GM23338 (cell line): ENCODE results near the gene GRK3. TPM values are rescaled to one million over a fixed set of nuclear protein-coding genes. Genes with fewer than 3 reads are reported as not detected.
"Not testable (repeated sequence)": the region's sequence is repeated elsewhere in the genome, so short reads cannot be mapped to it uniquely, and the experiment has no call there.

Experiments used
- ATAC-seq: fragments of 200-7000 bp; cut with Tn5 transposase; 3 replicates; pipeline ENCODE4 v1.9.1; 2020
- DNase-seq: peaks from one replicate; pipeline ENCODE4 v3.0.0-alpha.2; 2015; ENCODE audit warnings: low spot score
- H2AFZ ChIP-seq: fragments of 200-600 bp; sonication (generic); 2 replicates; pipeline ENCODE4 v1.8.0; 2016; ENCODE audit warnings: antibody characterized with exemption, mild to moderate bottlenecking, moderate library complexity
- H3F3A ChIP-seq: fragments of 200-600 bp; sonication (generic); replicated peaks from 2 replicates; pipeline ENCODE4 v1.8.0; 2017; ENCODE audit warnings: antibody characterized with exemption, mixed run types, low read depth
- H3K27ac ChIP-seq: fragments of 200-600 bp; sonication (generic); 2 replicates; pipeline ENCODE4 v1.6.1; 2016; ENCODE audit warnings: low read depth
- H3K27me3 ChIP-seq: fragments of 200-600 bp; sonication (generic); 2 replicates; pipeline ENCODE4 v1.8.0; 2016; ENCODE audit warnings: mild to moderate bottlenecking, mixed run types, moderate library complexity; ENCODE audit not compliant: insufficient read depth
- H3K36me3 ChIP-seq: fragments of 200-600 bp; sonication (generic); 2 replicates; pipeline ENCODE4 v1.8.0; 2016; ENCODE audit warnings: mild to moderate bottlenecking; ENCODE audit not compliant: insufficient read depth
- H3K4me1 ChIP-seq: fragments of 200-600 bp; sonication (generic); 2 replicates; pipeline ENCODE4 v1.8.0; 2016; ENCODE audit warnings: mild to moderate bottlenecking, moderate library complexity; ENCODE audit not compliant: insufficient read depth
- H3K4me2 ChIP-seq: fragments of 200-600 bp; sonication (generic); 2 replicates; pipeline ENCODE4 v1.7.1; 2017; ENCODE audit warnings: mixed run types
- H3K4me3 ChIP-seq: fragments of 200-600 bp; sonication (generic); 2 replicates; pipeline ENCODE4 v1.6.1; 2016; ENCODE audit warnings: mixed run types
- H3K79me2 ChIP-seq: fragments of 200-600 bp; sonication (generic); replicated peaks from 2 replicates; pipeline ENCODE4 v1.8.0; 2017; ENCODE audit warnings: mild to moderate bottlenecking; ENCODE audit not compliant: insufficient read depth
- H3K9me2 ChIP-seq: fragments of 200-600 bp; sonication (generic); 2 replicates; pipeline ENCODE4 v1.8.0; 2017; ENCODE audit not compliant: insufficient read depth
- H4K20me1 ChIP-seq: fragments of 200-600 bp; sonication (generic); replicated peaks from 2 replicates; pipeline ENCODE4 v1.8.0; 2017; ENCODE audit warnings: mild to moderate bottlenecking; ENCODE audit not compliant: insufficient read depth
- H3K27ac Mint-ChIP-seq: 2 replicates; pipeline ENCODE4 v1.8.0; 2020; ENCODE audit warnings: inconsistent platforms, mild to moderate bottlenecking, moderate library complexity, mixed read lengths
- H3K27me3 Mint-ChIP-seq: 3 replicates; pipeline ENCODE4 v1.8.0; 2022; ENCODE audit warnings: low read depth, mild to moderate bottlenecking, moderate library complexity, mixed read lengths, inconsistent platforms; ENCODE audit not compliant: insufficient read depth, poor library complexity
- H3K36me3 Mint-ChIP-seq: 3 replicates; pipeline ENCODE4 v1.8.0; 2021; ENCODE audit warnings: low read depth, mild to moderate bottlenecking, inconsistent platforms, moderate library complexity, mixed read lengths
- H3K4me1 Mint-ChIP-seq: 3 replicates; pipeline ENCODE4 v1.8.0; 2020; ENCODE audit warnings: mild to moderate bottlenecking, inconsistent platforms, mixed read lengths
- H3K4me3 Mint-ChIP-seq: 3 replicates; pipeline ENCODE4 v1.8.0; 2021; ENCODE audit warnings: moderate library complexity, mild to moderate bottlenecking, inconsistent platforms, mixed read lengths
- H3K9me3 Mint-ChIP-seq: 3 replicates; pipeline ENCODE4 v1.8.0; 2020; ENCODE audit warnings: moderate library complexity, mild to moderate bottlenecking, inconsistent platforms, mixed read lengths
- CTCF ChIP-seq, 2 experiments: fragments of 200-600 bp in 1 of 2; sonication (generic) in 1 of 2; conservative IDR thresholded peaks; 2 replicates each; pipeline versions ENCODE4 v1.5.1 to v1.6.1; 2016 to 2017; ENCODE audit warnings: antibody characterized with exemption in 2 of 2, low read depth in 2 of 2, mild to moderate bottlenecking in 2 of 2, moderate library complexity in 1 of 2
- polyA plus RNA-seq: library from polyadenylated mRNA; unstranded; fragments of >200 nt; fragmentation: Nextera tagmentation; extraction: Ambion mirVana; gene quantifications from 2 replicates; pipeline ENCODE4 v1.2.1, GENCODE V29; 2016
- total RNA-seq: library from RNA; depleted of rRNA; stranded (reverse); fragments of >200 nt; shearing (Covaris generic); gene quantifications from 2 replicates; pipeline ENCODE4 v1.2.3, GENCODE V29; 2014
- TF ChIP-seq, protein P1 (sequence below): IDR thresholded peaks from 2 replicates; pipeline ENCODE4 v1.6.1; 2016; ENCODE audit warnings: antibody characterized with exemption

The GRK3 gene
- total and polyA plus RNA-seq, 2 experiments from 2014 or later, result 6.0 to 25.3 TPM

- H3K27ac ChIP-seq, H3K36me3 Mint-ChIP-seq, H3K4me3 Mint-ChIP-seq, ATAC-seq, H3K9me2 ChIP-seq, H3K36me3 ChIP-seq, H3K27ac Mint-ChIP-seq, H3K4me1 ChIP-seq, H3K9me3 Mint-ChIP-seq, H3K4me2 ChIP-seq, H3K79me2 ChIP-seq, DNase-seq, H3F3A ChIP-seq, H3K4me3 ChIP-seq, H4K20me1 ChIP-seq, H2AFZ ChIP-seq: not testable (repeated sequence)
- peaks cover 15% of the 10 kb centered on the region for H3K27me3 Mint-ChIP-seq
- peaks cover 12% of the 10 kb centered on the region for H3K4me1 Mint-ChIP-seq
- peaks cover 17% of the 10 kb centered on the region for H3K27me3 ChIP-seq
Measured at GRCh38 chr22:25561182-25561581, 3.3 kb upstream of the GRK3 start.

DNA sequence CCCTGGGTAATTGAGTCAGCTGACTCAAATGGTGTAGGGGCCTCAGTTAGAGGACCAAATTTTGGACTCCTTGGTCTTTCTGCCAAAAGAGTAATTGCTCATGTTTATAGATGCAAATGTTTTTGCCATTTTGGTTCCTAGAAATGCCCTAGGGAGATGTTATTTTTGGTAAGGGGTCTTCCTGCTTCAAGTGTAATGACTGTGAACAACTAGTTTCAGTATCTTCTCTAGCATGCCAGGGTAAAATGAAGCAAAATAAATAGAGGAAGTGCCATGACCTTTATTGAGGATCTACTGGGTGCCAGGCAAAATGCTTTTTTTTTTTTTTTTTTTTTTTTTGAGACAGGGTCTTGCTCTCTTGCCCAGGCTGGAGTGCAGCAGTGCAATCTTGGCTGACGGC, 2.5 kb upstream of the GRK3 start:
- ATAC-seq, H3K36me3 Mint-ChIP-seq: not testable (repeated sequence)

GRCh38 chr22:25562966-25563760, 1.3 kb upstream of the GRK3 start:
- Histone ChIP-seq H3K4me3 (peak overlapping the region; percentile 96), H3K27me3 (peaks cover 17% of the 10 kb centered on the region), H3K4me2 (peak overlapping the region; percentile 97), H2AFZ (peak overlapping the region; percentile 94), H3K4me1 (peaks cover 26% of the 10 kb centered on the region), H3K79me2 (peaks cover 27% of the 10 kb centered on the region)
- not testable (repeated sequence) for H3K9me2 ChIP-seq, H3K9me3 Mint-ChIP-seq, H3K27ac ChIP-seq, H3F3A ChIP-seq, DNase-seq, H3K36me3 ChIP-seq, H3K27ac Mint-ChIP-seq, H4K20me1 ChIP-seq, H3K36me3 Mint-ChIP-seq
- H3K4me3 Mint-ChIP-seq, result peak overlapping the region; percentile 81
- H3K27me3 Mint-ChIP-seq, result peaks cover 15% of the 10 kb centered on the region
- ATAC-seq, result peak; percentile 6; the same call in 2 of the 3 replicates
- H3K4me1 Mint-ChIP-seq, result peaks cover 32% of the 10 kb centered on the region

More for the DNA sequence above, 2.5 kb upstream of the GRK3 start:
- H2AFZ ChIP-seq, H3F3A ChIP-seq, H3K4me3 Mint-ChIP-seq, H3K9me2 ChIP-seq, DNase-seq, H3K9me3 Mint-ChIP-seq, H4K20me1 ChIP-seq, H3K4me3 ChIP-seq, H3K27ac ChIP-seq, H3K27ac Mint-ChIP-seq, H3K36me3 ChIP-seq, H3K4me2 ChIP-seq: not testable (repeated sequence)
- Histone ChIP-seq H3K4me1 (peaks cover 13% of the 10 kb centered on the region), H3K79me2 (peaks cover 15% of the 10 kb centered on the region), H3K27me3 (peaks cover 17% of the 10 kb centered on the region)
- Mint-ChIP-seq H3K4me1 (peaks cover 19% of the 10 kb centered on the region), H3K27me3 (peaks cover 15% of the 10 kb centered on the region)

- Histone ChIP-seq H2AFZ (peak overlapping the region; percentile 94), H3F3A (no peaks in the 10 kb centered on the region), H3K4me1 (peaks cover 33% of the 10 kb centered on the region), H3K79me2 (peaks cover 34% of the 10 kb centered on the region), H3K9me2 (no peaks in the 10 kb centered on the region), H3K27ac (peak overlapping the region; percentile 66; the same call in 1 of the 2 replicates), H3K4me3 (peak overlapping the region; percentile 96), H3K36me3 (no peaks in the 10 kb centered on the region), H4K20me1 (peaks cover 8% of the 10 kb centered on the region; the same call in 1 of the 2 replicates), H3K27me3 (peaks cover 17% of the 10 kb centered on the region), H3K4me2 (peak overlapping the region; percentile 97)
- Mint-ChIP-seq H3K36me3 (no peaks in the 10 kb centered on the region; the same call in 2 of the 3 replicates), H3K27me3 (peaks cover 15% of the 10 kb centered on the region), H3K4me1 (peaks cover 35% of the 10 kb centered on the region), H3K27ac (no peak overlapping the region; the same call in 1 of the 2 replicates), H3K9me3 (no peaks in the 10 kb centered on the region), H3K4me3 (peak overlapping the region; percentile 81)
- TF ChIP-seq CTCF (conservative IDR thresholded peaks at IDR 0.05; ENCODE audit: low read depth in 2 of 2), result 0 out of 4 replicates have a peak, but pooled peaks of 1 of the 2 experiments have one; percentile 8
- TF ChIP-seq, protein P1, sequence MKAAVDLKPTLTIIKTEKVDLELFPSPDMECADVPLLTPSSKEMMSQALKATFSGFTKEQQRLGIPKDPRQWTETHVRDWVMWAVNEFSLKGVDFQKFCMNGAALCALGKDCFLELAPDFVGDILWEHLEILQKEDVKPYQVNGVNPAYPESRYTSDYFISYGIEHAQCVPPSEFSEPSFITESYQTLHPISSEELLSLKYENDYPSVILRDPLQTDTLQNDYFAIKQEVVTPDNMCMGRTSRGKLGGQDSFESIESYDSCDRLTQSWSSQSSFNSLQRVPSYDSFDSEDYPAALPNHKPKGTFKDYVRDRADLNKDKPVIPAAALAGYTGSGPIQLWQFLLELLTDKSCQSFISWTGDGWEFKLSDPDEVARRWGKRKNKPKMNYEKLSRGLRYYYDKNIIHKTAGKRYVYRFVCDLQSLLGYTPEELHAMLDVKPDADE, result no peak
- DNase-seq (peak; percentile 51), ATAC-seq (peak; percentile 58)
Measured at GRCh38 chr22:25563761-25564319, 635 bp upstream of the GRK3 start.
